B cell (primary cell): ENCODE data around the gene TBC1D9B. TPM values are rescaled to one million over a fixed set of nuclear protein-coding genes. Genes with fewer than 3 reads are reported as not detected.

Experiments used
- ATAC-seq: fragments of 200-7000 bp; cut with Tn5 transposase; one replicate; pipeline ENCODE4 v1.10.0; 2021; ENCODE audit warnings: low read depth, mild to moderate bottlenecking, moderate number of reproducible peaks, moderate library complexity
- CTCF ChIA-PET: fragments of 350-600 bp; sonication (Branson Sonifier 250); formaldehyde crosslinking; loops from one replicate; lab custom pipeline; 2021; ENCODE audit warnings: antibody characterized with exemption, inconsistent platforms; lab: Charles Lee
- POLR2A ChIA-PET: fragments of 350-600 bp; sonication (Branson Sonifier 250); formaldehyde crosslinking; loops from one replicate; lab custom pipeline; 2021; ENCODE audit warnings: antibody characterized with exemption; lab: Charles Lee
- DNase-seq: peaks from one replicate; pipeline ENCODE4 v3.0.0; 2013
- H2AFZ ChIP-seq: 2 replicates; pipeline ENCODE4 v1.6.1; 2012; ENCODE audit warnings: mild to moderate bottlenecking, low read depth, low read length; ENCODE audit not compliant: insufficient read depth, poor library complexity, severe bottlenecking
- H3K27ac ChIP-seq, 2 donors: 1 replicate in 1 of 2; 2 replicates in 1 of 2; pipeline ENCODE4 v1.5.1; 2012 to 2013; ENCODE audit warnings: low read length in 2 of 2, mild to moderate bottlenecking in 2 of 2, moderate library complexity in 1 of 2
- H3K27me3 ChIP-seq, 4 experiments: fragments of 200-600 bp in 1 of 4; sonication (generic) in 1 of 4; replicated peaks in 1 of 4; 1 replicate in 2 of 4; 2 replicates in 2 of 4; pipeline versions ENCODE4 v1.6.1 to v1.7.0; 2013 to 2016; ENCODE audit warnings: low read length in 3 of 4, mild to moderate bottlenecking in 2 of 4, mixed read lengths in 1 of 4, moderate library complexity in 1 of 4; ENCODE audit not compliant: insufficient read depth in 4 of 4, control insufficient read depth in 3 of 4; ENCODE audit errors: control extremely low read depth in 1 of 4
- H3K36me3 ChIP-seq, 2 experiments: replicated peaks in 1 of 2; 1 replicate in 1 of 2; 2 replicates in 1 of 2; pipeline versions ENCODE4 v1.6.1 to v1.7.1; 2013; ENCODE audit warnings: low read length in 1 of 2; ENCODE audit not compliant: insufficient read depth in 2 of 2, control insufficient read depth in 1 of 2; ENCODE audit errors: control extremely low read depth in 1 of 2, extremely low read depth in 1 of 2
- H3K4me1 ChIP-seq, 2 donors: fragments of 200-600 bp in 1 of 2; sonication (generic) in 1 of 2; 1 replicate in 1 of 2; 2 replicates in 1 of 2; pipeline versions ENCODE4 v1.5.1 to v1.6.1; 2013 to 2017; ENCODE audit warnings: low read length in 2 of 2; ENCODE audit not compliant: control insufficient read depth in 2 of 2, insufficient read depth in 2 of 2
- H3K4me2 ChIP-seq: replicated peaks from 2 replicates; pipeline ENCODE3; 2012; ENCODE audit warnings: mild to moderate bottlenecking, low read depth, low read length; ENCODE audit not compliant: poor library complexity, severe bottlenecking
- H3K4me3 ChIP-seq, 5 experiments: fragments of 200-600 bp in 1 of 5; sonication (generic) in 1 of 5; 1 replicate in 3 of 5; 2 replicates in 2 of 5; pipeline versions ENCODE4 v1.5.1 to v1.7.0; 2011 to 2016; ENCODE audit warnings: low read length in 4 of 5, mild to moderate bottlenecking in 4 of 5, low read depth in 2 of 5, control low read depth in 1 of 5, moderate library complexity in 1 of 5; ENCODE audit not compliant: insufficient read depth in 1 of 5; ENCODE audit errors: control extremely low read depth in 1 of 5, extremely low read depth in 1 of 5
- H3K79me2 ChIP-seq: fragments of 200-600 bp; sonication (generic); one replicate; pipeline ENCODE4 v1.6.0; 2016; ENCODE audit warnings: low read length; ENCODE audit not compliant: control insufficient read depth, insufficient read depth
- H3K9ac ChIP-seq: fragments of 200-600 bp; sonication (generic); 2 replicates; pipeline ENCODE4 v1.6.1; 2017; ENCODE audit warnings: mild to moderate bottlenecking, low read length, moderate library complexity
- H3K9me3 ChIP-seq, 3 donors: one replicate each; pipeline versions ENCODE4 v1.6.1 to v1.7.1; 2013; ENCODE audit warnings: low read length in 2 of 3; ENCODE audit not compliant: control insufficient read depth in 2 of 3, insufficient read depth in 1 of 3; ENCODE audit errors: control extremely low read depth in 1 of 3
- H4K20me1 ChIP-seq: 2 replicates; pipeline ENCODE4 v1.6.0; 2012; ENCODE audit warnings: mild to moderate bottlenecking, low read length; ENCODE audit not compliant: insufficient read depth, control insufficient read depth, poor library complexity, severe bottlenecking
- H3K27ac Mint-ChIP-seq: one replicate; pipeline ENCODE4 v1.8.0; 2021; ENCODE audit warnings: mixed read lengths
- H3K27me3 Mint-ChIP-seq: one replicate; pipeline ENCODE4 v1.8.0; 2021; ENCODE audit warnings: mixed read lengths
- H3K4me1 Mint-ChIP-seq: one replicate; pipeline ENCODE4 v1.8.0; 2021; ENCODE audit warnings: mixed read lengths
- H3K4me3 Mint-ChIP-seq: one replicate; pipeline ENCODE4 v1.8.0; 2021; ENCODE audit warnings: mixed read lengths
- H3K9me3 Mint-ChIP-seq: one replicate; pipeline ENCODE4 v1.8.0; 2022; ENCODE audit warnings: mixed read lengths; ENCODE audit not compliant: insufficient read depth
- CTCF ChIP-seq: fragments of 200-600 bp; IDR thresholded peaks from one replicate; pipeline ENCODE4 v1.8.0; 2022; ENCODE audit warnings: antibody characterized with exemption, mild to moderate bottlenecking
- EZH2 ChIP-seq: IDR thresholded peaks from 2 replicates; pipeline ENCODE4 v1.6.1; 2012; ENCODE audit warnings: borderline replicate concordance, low read depth, mild to moderate bottlenecking, moderate library complexity, low read length; ENCODE audit not compliant: insufficient read depth, poor library complexity, severe bottlenecking
- WGBS: methylation state at CpG from one replicate; pipeline ENCODE4 v1.1.5; 2013; ENCODE audit warnings: missing lambda C conversion rate; ENCODE audit not compliant: insufficient coverage; 5-methylcytosine and 5-hydroxymethylcytosine counted together
- intact Hi-C: fragments of 100-400 bp; cut with micrococcal nuclease; formaldehyde crosslinking; loops from one replicate; pipeline ENCODE4 v1.10.0; 2022
- polyA plus RNA-seq: library from polyadenylated mRNA; depleted of rRNA; stranded (reverse); fragments of >200 nt; gene quantifications from 2 replicates; pipeline ENCODE4 v1.2.3, GENCODE V29; 2012
- total RNA-seq, 2 donors: library from RNA; stranded (reverse); fragments of 120-200 nt in 1 of 2; gene quantifications; 1 replicate in 1 of 2; 2 replicates in 1 of 2; pipeline versions ENCODE4 v1.2.3 to v1.2.4, GENCODE V29; 2013 to 2022

Gene TBC1D9B
- total and polyA plus RNA-seq, 2 donors (not counting 1 experiment from before 2014, with no cell fraction given): 143 to 144 TPM

- Histone ChIP-seq H3K4me1 (peaks cover 13 to 15% of the 10 kb centered on the region in 2 donors), H3K9me3 (peaks cover 0 to 10% (median 0%) of the 10 kb centered on the region in 3 donors), H3K4me2 (no peak overlapping the region), H2AFZ (no peak overlapping the region), H3K36me3 (peaks cover 0 to 11% of the 10 kb centered on the region in 2 experiments), H3K27ac (no peak overlapping the region), H3K4me3 (no peak overlapping the region), H3K27me3 (peaks cover 0 to 6% (median 0%) of the 10 kb centered on the region in 4 experiments), H3K79me2 (peaks cover 6% of the 10 kb centered on the region), H3K9ac (no peak overlapping the region), H4K20me1 (no peaks in the 10 kb centered on the region)
- intact Hi-C loops: no loop called here
- Mint-ChIP-seq H3K4me1 (peaks cover 17% of the 10 kb centered on the region), H3K27ac (no peak overlapping the region), H3K9me3 (no peaks in the 10 kb centered on the region), H3K4me3 (no peak overlapping the region), H3K27me3 (no peaks in the 10 kb centered on the region)
- no peak for ATAC-seq
- 97% methylated on average over 3 of the region's 5 CpGs for WGBS
- TF ChIP-seq EZH2 (no peak), CTCF (no peak)
- ChIA-PET POLR2A (no interaction called here), CTCF (interaction anchor here (0.6 to 3.4 kb wide), 6 partner anchors 11 to 158 kb away, joined by 3 to 17 read pairs (median 3); no protein-coding TSS in a partner anchor)
- no peak for DNase-seq
Observed at GRCh38 chr5:179812997-179813607, 94.6 kb downstream of the TBC1D9B start.

GRCh38 chr5:179812135-179812825 lies 95.4 kb downstream of the TBC1D9B start:
- Mint-ChIP-seq H3K27ac (no peak overlapping the region), H3K9me3 (no peaks in the 10 kb centered on the region), H3K4me3 (no peak overlapping the region), H3K27me3 (no peaks in the 10 kb centered on the region), H3K4me1 (peaks cover 11% of the 10 kb centered on the region)
- intact Hi-C loops: no loop called here
- DNase-seq (no peak), ATAC-seq (no peak)
- H3K4me3 ChIP-seq: no peak overlapping the region
- H3K27ac ChIP-seq: no peak overlapping the region
- TF ChIP-seq CTCF (no peak), EZH2 (no peak)
- ChIA-PET CTCF (interaction anchor here (1.3 to 3.4 kb wide), 2 partner anchors 10 to 159 kb away, joined by 3 to 17 read pairs; no protein-coding TSS in a partner anchor), POLR2A (no interaction called here)
- peaks cover 0 to 10% (median 0%) of the 10 kb centered on the region in 3 donors for H3K9me3 ChIP-seq
- no peak overlapping the region for H2AFZ ChIP-seq
- H4K20me1 ChIP-seq: no peaks in the 10 kb centered on the region
- peaks cover 0 to 11% of the 10 kb centered on the region in 2 experiments for H3K36me3 ChIP-seq
- H3K27me3 ChIP-seq: peaks cover 0 to 4% (median 0%) of the 10 kb centered on the region in 4 experiments
- H3K9ac ChIP-seq: no peak overlapping the region
- H3K4me1 ChIP-seq: peaks cover 7% of the 10 kb centered on the region in 2 donors
- H3K4me2 ChIP-seq: no peak overlapping the region
- peaks cover 2% of the 10 kb centered on the region for H3K79me2 ChIP-seq
- 99% methylated on average over 27 of the region's 27 CpGs for whole genome bisulfite sequencing
